Daoy (cell line): ENCODE results near the gene PKP3. TPM values are rescaled to one million over a fixed set of nuclear protein-coding genes. Genes with fewer than 3 reads are reported as not detected.
A peak's percentile ranks its signal among the peaks of the same experiment; 100 is the strongest.
"Not testable (repeated sequence)": the region's sequence is repeated elsewhere in the genome, so short reads cannot be mapped to it uniquely, and the experiment has no call there.

Source experiments
- DNase-seq: peaks from one replicate; pipeline ENCODE4 v3.0.0-alpha.2; 2015; ENCODE audit warnings: low read depth
- total RNA-seq: library from RNA; depleted of rRNA; stranded (reverse); fragments of >200 nt; shearing (Covaris generic); gene quantifications from 2 replicates; pipeline ENCODE4 v1.2.3, GENCODE V29; 2014

The PKP3 gene
- total RNA-seq, 1 experiment from 2014 or later = 7.3 TPM

GRCh38 chr11:425301-425700, 31.3 kb downstream of the PKP3 start:
- no peak for DNase-seq

DNA sequence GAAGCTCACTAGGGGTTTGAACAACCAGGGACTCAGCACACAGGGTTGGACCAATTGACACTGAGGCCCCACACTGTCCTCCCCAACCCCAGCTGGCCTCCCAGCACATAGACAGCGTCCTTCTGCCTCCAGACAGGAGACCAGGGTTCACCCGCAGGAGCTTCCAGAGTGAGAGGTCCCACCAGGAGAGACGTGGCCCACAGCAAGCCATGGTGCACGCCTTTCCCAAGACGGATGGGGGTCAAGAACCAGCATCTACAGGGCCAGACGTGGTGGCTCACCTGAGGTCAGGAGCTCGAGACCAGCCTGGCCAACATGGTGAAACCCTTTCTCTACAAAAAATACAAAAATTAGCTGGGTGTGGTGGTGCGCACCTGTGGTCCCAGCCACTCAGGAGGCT, 32.8 kb downstream of the PKP3 start:
- no peak for DNase-seq

GRCh38 chr11:428295-428694, 34.3 kb downstream of the PKP3 start:
- DNase-seq = no peak

- DNase-seq = no peak
Measured at GRCh38 chr11:429391-429790, 35.4 kb downstream of the PKP3 start.

DNA sequence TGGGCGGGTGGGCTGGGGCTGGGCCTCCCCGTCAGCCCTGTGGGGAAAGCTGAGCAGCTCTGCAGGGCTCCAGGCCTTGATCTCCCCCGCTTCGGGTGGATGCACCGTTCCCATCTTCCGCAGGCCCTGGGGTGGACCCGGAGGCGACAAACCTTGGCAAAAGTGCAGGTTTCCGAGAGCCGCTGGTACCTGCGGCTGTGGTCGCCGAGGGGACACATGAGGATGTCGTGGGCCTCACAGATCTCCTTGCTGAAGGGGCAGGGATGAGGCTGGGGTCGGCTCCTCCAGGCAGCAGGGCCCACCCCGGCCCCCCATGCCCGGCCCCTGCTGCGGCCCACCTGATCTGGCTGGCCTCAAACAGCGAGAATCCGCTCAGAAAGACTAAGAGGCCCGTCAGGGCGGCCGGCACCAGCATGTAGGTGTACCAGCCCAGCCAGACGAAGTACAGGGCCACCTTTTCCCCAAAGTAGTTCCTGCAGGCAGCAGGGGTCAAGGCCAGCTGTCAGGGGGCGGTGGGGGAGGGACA, 36.0 kb downstream of the PKP3 start:
- no peak for DNase-seq

DNA sequence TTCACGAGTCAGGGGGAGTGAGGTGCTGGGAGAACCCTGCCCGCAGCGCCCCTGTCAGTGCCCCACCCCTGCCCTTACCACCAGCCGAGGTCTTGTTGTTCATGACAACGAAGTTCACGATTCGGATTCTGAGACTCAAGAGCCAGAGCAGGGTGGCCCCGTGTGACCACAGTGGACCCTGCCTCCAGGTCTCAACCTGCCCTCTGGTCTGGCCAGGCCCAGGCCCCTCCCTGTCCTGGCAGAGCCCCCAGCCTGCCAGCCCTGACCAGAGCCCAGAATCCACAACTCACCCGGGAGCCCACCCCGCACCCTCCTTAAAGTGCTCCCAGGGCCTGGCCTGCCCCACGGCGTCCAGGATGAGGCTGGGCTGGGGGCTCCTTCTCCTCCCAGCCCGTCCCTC, 37.9 kb downstream of the PKP3 start:
- no peak for DNase-seq

- DNase-seq = no peak
Measured at GRCh38 chr11:432501-433100, 38.6 kb downstream of the PKP3 start.

DNA sequence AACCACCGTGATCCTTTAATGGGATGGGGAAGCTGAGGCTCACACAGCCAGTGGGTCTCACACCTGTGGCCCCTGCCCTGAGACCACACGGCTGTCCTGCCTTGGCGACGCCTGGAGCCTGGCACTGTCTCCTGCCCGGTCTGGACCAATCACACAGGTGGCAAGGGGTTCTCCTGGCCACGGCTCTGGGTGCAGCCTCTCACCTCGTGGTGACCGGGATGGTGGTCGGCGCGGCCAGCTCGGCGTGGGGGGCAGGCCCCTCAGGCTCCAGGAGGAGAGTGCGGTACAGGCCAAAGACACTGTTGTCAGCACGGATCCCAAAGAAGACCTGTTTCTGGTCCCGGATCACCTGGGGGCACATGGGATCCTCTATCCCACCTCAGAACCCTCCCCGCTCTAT, 39.1 kb downstream of the PKP3 start:
- DNase-seq = no peak

DNA sequence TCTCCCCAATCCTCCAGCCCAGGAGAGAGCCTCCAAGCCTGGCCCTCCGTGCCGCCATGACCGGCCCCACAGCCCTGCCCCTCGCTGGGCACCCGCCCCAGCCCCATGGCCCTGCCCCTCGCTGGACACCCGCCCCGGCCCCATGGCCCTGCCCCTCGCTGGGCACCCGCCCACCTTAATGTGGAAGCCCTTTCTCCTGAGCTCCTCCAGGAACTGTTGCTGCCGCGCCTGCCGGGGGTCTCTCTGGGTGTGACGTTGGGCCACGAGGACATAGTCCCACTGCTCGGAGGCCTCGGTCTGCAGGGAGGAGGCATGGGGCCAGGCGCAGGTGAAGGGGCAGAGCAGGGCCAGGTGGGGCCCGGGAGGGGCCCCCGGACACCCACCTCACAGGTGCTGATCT, 39.6 kb downstream of the PKP3 start:
- DNase-seq = no peak

GRCh38 chr11:434496-434895, 40.5 kb downstream of the PKP3 start:
- DNase-seq = no peak

GRCh38 chr11:434999-435740, 41.2 kb downstream of the PKP3 start:
- not testable (repeated sequence) for DNase-seq

- no peak for DNase-seq
Measured at GRCh38 chr11:437228-437870, 43.3 kb downstream of the PKP3 start.

DNA sequence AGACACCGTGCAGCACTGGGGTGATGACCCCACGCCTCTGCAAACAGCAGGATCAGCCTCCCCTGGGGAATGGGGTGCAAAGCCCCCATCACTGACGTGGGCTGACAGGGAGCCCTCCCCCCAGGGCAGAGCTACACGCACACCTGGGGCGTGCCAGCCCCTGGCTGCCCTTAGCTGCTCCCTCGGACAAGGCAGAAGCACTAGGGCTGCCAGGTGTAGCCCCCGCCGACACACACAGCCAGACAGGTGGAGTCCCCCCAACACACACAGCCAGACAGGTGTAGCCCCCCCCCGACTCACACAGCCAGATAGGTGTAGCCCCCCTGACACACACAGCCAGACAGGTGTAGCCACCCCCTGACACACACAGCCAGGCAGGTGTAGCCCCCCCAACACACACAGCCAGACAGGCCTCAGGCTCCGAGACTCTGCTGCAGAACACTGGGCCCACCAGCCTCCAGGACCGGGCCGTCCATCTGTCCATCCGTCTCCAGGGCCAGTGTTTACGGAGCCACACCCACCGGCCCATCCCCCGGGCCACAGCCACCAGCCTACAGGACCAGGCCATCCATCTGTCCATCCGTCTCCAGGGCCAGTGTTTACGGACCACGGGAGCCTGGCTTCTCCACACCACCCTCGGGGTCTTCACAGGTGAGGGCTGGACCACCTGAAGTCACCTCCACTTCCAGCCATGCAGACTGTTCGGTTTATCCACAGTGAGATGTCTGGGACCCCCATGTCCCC, 44.3 kb downstream of the PKP3 start:
- no peak for DNase-seq

DNA sequence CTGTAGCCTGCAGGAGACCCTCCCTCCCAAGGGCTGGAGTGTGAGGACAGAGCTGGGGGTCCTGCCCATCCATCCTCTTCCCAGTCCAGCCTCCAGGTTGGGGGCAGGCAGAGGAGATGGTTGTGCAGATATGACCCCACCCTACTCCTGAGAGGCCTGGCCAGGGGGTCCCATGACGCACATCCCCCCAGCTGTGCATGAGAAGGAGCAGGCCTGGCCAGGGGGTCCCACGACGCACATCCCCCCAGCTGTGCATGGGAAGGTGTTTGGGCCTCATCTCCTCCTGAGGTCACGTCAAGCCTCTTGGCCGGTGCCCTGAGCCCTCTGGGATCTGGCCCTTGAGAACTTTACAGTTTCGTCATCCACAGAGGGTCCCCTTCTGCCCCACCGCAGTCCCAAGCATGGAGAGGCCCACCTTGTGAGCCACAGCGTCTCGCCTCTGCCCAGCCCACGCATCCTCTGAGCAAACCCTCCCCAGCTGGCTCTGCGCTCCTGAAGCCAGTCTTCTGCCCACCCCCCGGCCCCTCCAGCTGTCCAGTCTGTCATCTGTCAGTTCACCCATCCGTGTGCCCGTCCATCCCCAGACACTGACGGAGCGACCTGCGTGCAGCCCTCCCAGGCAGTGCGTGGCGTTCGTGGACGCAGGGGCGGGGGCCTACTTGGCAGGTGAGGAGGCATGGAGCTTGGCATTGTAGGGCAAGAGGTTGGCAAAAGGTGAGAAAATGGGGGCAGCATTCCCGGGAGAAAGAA, 45.5 kb downstream of the PKP3 start:
- no peak for DNase-seq

GRCh38 chr11:440065-441042, 46.3 kb downstream of the PKP3 start:
- DNase-seq = peak; percentile 29

DNA sequence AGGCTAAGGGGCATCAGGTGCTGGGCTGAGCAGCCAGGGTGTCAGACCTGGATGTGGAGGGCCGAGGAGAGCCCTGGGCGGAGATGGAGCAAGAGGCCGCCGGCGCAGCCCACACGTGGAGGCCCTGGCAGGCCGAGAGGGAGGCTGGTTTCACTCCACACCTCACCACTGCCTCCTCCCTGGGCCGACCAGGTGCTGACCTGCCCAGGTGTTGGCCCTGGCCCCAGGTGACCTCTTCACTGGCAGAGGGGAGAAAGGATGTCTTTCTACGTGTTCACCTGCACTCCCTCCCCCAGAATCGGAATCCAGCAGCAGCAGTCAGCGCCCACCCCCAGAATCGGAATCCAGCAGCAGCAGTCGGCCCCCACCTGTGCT, 47.0 kb downstream of the PKP3 start:
- no peak for DNase-seq

DNA sequence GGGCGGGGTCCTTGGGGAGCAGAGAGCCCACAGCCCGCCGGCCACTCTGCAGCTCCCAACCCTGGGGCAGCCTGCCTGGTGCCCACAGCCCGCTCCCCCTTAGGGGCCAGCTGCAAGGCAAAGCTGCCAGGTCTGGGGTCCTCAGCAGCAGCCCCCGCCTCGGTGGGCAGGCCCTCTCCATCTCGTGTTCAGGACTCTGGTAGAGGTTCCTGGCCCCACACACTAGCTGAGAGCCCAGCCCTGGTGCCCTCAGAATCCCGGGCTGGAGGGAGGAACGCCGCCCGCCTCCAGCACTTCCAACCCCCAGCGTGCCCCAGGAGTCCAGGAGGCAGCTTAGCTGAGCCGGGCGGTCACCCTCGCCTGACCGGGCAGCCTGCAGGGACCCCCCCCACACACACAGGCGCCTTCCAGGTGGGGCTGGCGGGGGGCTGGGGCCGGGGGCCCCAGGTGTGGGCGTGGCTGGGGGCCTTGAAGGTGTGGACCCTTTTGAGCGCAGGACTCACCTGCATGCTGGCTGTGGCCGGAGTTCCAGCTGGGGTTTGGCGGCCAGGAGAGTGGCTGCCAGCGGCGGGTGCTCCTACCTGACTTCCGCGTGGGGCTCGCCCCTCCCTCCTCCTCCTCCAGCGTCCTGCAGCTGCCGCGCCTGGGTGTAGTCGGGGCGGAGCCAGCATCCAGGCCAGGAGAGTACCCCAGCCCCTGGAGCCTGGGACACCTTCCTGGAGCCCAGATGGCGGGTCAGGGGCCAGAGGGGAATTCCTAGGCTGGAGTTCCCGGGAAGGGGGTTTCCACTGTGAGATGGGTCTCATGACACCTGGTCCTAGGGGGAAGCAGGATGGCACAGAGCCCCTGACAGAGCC, 47.6 kb downstream of the PKP3 start, which contains the start of gene ANO9:
Gene ANO9, minus strand, starts transcription at position 594 of the 857 bp plus-strand sequence. Its CDS starts 85 bp downstream, at position 509.
- DNase-seq = no peak

- no peak for DNase-seq
Measured at GRCh38 chr11:442611-443081, 48.6 kb downstream of the PKP3 start.
